SU-DHL-6 (cell line): Measurements from ENCODE around the gene THNSL1.

Experiments
- H2AFZ ChIP-seq: fragments of 200-600 bp; sonication (generic); 2 replicates; pipeline ENCODE4 v1.6.1; 2014; ENCODE audit warnings: low read depth, mild to moderate bottlenecking, moderate library complexity, mixed read lengths, antibody characterized with exemption, low read length; ENCODE audit not compliant: severe bottlenecking
- H3F3A ChIP-seq: fragments of 200-600 bp; shearing (Covaris generic); 2 replicates; pipeline ENCODE4 v1.6.0; 2016; ENCODE audit warnings: antibody characterized with exemption, mild to moderate bottlenecking; ENCODE audit not compliant: insufficient read depth
- H3K27ac ChIP-seq: fragments of 200-600 bp; sonication (generic); 2 replicates; pipeline ENCODE4 v1.5.1; 2016; ENCODE audit warnings: low read depth, mild to moderate bottlenecking, low read length, moderate library complexity, mixed read lengths
- H3K27me3 ChIP-seq: fragments of 200-600 bp; sonication (generic), shearing (Covaris generic); 2 replicates; pipeline ENCODE4 v1.6.0; 2014; ENCODE audit warnings: mild to moderate bottlenecking, low read length
- H3K36me3 ChIP-seq: fragments of 200-600 bp; sonication (generic); 2 replicates; pipeline ENCODE4 v1.6.1; 2014; ENCODE audit warnings: mild to moderate bottlenecking, low read length, mixed read lengths
- H3K4me2 ChIP-seq: fragments of 300-600, 200-600 bp; shearing (Covaris generic), sonication (generic); 2 replicates; pipeline ENCODE4 v1.6.0; 2014; ENCODE audit warnings: low read length, low read depth, mild to moderate bottlenecking; ENCODE audit not compliant: poor library complexity, severe bottlenecking
- H3K4me3 ChIP-seq: fragments of 200-600 bp; sonication (generic); 2 replicates; pipeline ENCODE4 v1.5.1; 2014; ENCODE audit warnings: antibody characterized with exemption, low read length, mild to moderate bottlenecking, mixed read lengths; ENCODE audit not compliant: insufficient read depth, poor library complexity, severe bottlenecking
- H3K79me2 ChIP-seq: fragments of 200-600 bp; sonication (generic); 2 replicates; pipeline ENCODE4 v1.6.1; 2014; ENCODE audit warnings: mild to moderate bottlenecking, low read length, moderate library complexity; ENCODE audit not compliant: insufficient read depth
- H3K9ac ChIP-seq: fragments of 200-600 bp; sonication (generic); 2 replicates; pipeline ENCODE4 v1.7.0; 2014; ENCODE audit warnings: mild to moderate bottlenecking, low read length
- H3K9me2 ChIP-seq: fragments of 200-600 bp; sonication (generic); replicated peaks from 2 replicates; pipeline ENCODE4 v1.6.1; 2014; ENCODE audit warnings: low read length; ENCODE audit not compliant: insufficient read depth
- H3K9me3 ChIP-seq: fragments of 200-600 bp; sonication (generic); 2 replicates; pipeline ENCODE4 v1.6.1; 2014; ENCODE audit warnings: low read length, mixed read lengths; ENCODE audit not compliant: insufficient read depth
- H4K20me1 ChIP-seq: fragments of 200-600 bp; sonication (generic); 2 replicates; pipeline ENCODE4 v1.6.1; 2014; ENCODE audit warnings: low read depth, mild to moderate bottlenecking, antibody characterized with exemption, low read length, moderate library complexity, mixed read lengths
- CTCF ChIP-seq: fragments of 200-600 bp; sonication (generic); IDR thresholded peaks from one replicate; pipeline ENCODE4 v1.5.1; 2017; ENCODE audit warnings: antibody characterized with exemption, mild to moderate bottlenecking, low read length, moderate library complexity; ENCODE audit not compliant: insufficient read depth, poor library complexity, severe bottlenecking
- EZH2phosphoT487 ChIP-seq: fragments of 200-600 bp; sonication (generic), shearing (Covaris generic); conservative IDR thresholded peaks from 2 replicates; pipeline ENCODE4 v1.6.1; 2018; ENCODE audit warnings: mild to moderate bottlenecking, antibody characterized with exemption, low read length, moderate library complexity, mixed read lengths

THNSL1 gene

GRCh38 chr10:25056726-25057125, 40.3 kb downstream of the THNSL1 start:
- Histone ChIP-seq H3K9me2 (no peaks in the 10 kb centered on the region), H3F3A (no peaks in the 10 kb centered on the region), H4K20me1 (no peaks in the 10 kb centered on the region), H3K79me2 (no peaks in the 10 kb centered on the region), H3K27me3 (no peaks in the 10 kb centered on the region), H3K9me3 (no peaks in the 10 kb centered on the region), H3K4me3 (no peak overlapping the region), H2AFZ (no peak overlapping the region), H3K4me2 (no peak overlapping the region), H3K9ac (no peak overlapping the region), H3K27ac (no peak overlapping the region), H3K36me3 (no peaks in the 10 kb centered on the region)
- TF ChIP-seq EZH2phosphoT487 = no peak
- no peak for TF ChIP-seq CTCF

GRCh38 chr10:25057886-25058285, 41.5 kb downstream of the THNSL1 start:
- Histone ChIP-seq H3K27ac (no peak overlapping the region), H3K9me3 (no peaks in the 10 kb centered on the region), H3K4me2 (no peak overlapping the region), H3F3A (no peaks in the 10 kb centered on the region), H3K27me3 (no peaks in the 10 kb centered on the region), H3K79me2 (no peaks in the 10 kb centered on the region), H4K20me1 (no peaks in the 10 kb centered on the region), H3K4me3 (no peak overlapping the region), H3K9me2 (no peaks in the 10 kb centered on the region), H3K9ac (no peak overlapping the region), H2AFZ (no peak overlapping the region), H3K36me3 (no peaks in the 10 kb centered on the region)
- no peak for TF ChIP-seq CTCF
- TF ChIP-seq EZH2phosphoT487 = no peak

- Histone ChIP-seq H3K4me2 (no peak overlapping the region), H3K79me2 (no peaks in the 10 kb centered on the region), H3F3A (no peaks in the 10 kb centered on the region), H4K20me1 (no peaks in the 10 kb centered on the region), H3K27ac (no peak overlapping the region), H3K36me3 (no peaks in the 10 kb centered on the region), H3K9me2 (no peaks in the 10 kb centered on the region), H3K27me3 (no peaks in the 10 kb centered on the region), H3K4me3 (no peak overlapping the region), H3K9me3 (no peaks in the 10 kb centered on the region), H2AFZ (no peak overlapping the region), H3K9ac (no peak overlapping the region)
- TF ChIP-seq EZH2phosphoT487 (no peak), CTCF (no peak)
Measured at GRCh38 chr10:25059990-25060389, 43.6 kb downstream of the THNSL1 start.
